NB4 (cell line): ENCODE results near the gene ADCYAP1R1.

Source experiments
- DNase-seq: peaks from one replicate; pipeline ENCODE4 v3.0.0; 2010; ENCODE audit warnings: low read depth
- H3K4me3 ChIP-seq: one replicate; pipeline ENCODE4 v1.5.1; 2011; ENCODE audit warnings: mild to moderate bottlenecking, low read depth, low read length, moderate library complexity
- MYC ChIP-seq: IDR thresholded peaks from 2 replicates; pipeline ENCODE4 v1.6.1; 2011; ENCODE audit warnings: low read depth, low read length
- POLR2A ChIP-seq: IDR thresholded peaks from 2 replicates; pipeline ENCODE4 v1.6.1; 2011; ENCODE audit warnings: mild to moderate bottlenecking; ENCODE audit not compliant: insufficient read length; ENCODE audit errors: extremely low read depth
- TF ChIP-seq, protein P1 (sequence below): IDR thresholded peaks from 2 replicates; pipeline ENCODE4 v1.6.1; 2011; ENCODE audit warnings: low read depth, low read length
- TF ChIP-seq, protein P2 (sequence below): IDR thresholded peaks from one replicate; pipeline ENCODE4 v1.5.1; 2012; ENCODE audit warnings: low read depth, low read length

The ADCYAP1R1 gene

DNA sequence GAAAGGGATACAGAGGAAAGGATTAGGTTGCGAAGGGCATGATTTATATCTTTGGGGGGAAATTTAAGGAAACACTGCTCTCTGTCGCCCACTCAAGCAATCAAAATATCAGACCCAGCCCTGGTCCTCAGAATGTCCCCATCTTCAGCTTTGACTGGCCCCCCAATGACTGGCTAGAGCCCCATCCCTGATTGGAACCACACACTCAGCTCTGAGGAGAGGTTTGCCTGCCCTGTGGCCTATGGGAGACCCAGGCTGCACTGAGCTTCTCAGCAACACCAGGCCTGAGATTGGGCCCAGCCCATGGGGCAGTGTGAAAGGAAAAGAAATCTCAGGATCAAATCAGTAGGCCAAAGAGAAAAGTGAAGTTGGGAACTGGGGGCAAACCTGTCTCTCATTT, 69.5 kb downstream of the ADCYAP1R1 start:
- H3K4me3 ChIP-seq = no peak overlapping the region
- TF ChIP-seq, protein P1, sequence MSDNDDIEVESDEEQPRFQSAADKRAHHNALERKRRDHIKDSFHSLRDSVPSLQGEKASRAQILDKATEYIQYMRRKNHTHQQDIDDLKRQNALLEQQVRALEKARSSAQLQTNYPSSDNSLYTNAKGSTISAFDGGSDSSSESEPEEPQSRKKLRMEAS = no peak
- TF ChIP-seq, protein P2, sequence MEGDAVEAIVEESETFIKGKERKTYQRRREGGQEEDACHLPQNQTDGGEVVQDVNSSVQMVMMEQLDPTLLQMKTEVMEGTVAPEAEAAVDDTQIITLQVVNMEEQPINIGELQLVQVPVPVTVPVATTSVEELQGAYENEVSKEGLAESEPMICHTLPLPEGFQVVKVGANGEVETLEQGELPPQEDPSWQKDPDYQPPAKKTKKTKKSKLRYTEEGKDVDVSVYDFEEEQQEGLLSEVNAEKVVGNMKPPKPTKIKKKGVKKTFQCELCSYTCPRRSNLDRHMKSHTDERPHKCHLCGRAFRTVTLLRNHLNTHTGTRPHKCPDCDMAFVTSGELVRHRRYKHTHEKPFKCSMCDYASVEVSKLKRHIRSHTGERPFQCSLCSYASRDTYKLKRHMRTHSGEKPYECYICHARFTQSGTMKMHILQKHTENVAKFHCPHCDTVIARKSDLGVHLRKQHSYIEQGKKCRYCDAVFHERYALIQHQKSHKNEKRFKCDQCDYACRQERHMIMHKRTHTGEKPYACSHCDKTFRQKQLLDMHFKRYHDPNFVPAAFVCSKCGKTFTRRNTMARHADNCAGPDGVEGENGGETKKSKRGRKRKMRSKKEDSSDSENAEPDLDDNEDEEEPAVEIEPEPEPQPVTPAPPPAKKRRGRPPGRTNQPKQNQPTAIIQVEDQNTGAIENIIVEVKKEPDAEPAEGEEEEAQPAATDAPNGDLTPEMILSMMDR = no peak
- TF ChIP-seq MYC (no peak), POLR2A (no peak)
- DNase-seq = no peak

DNA sequence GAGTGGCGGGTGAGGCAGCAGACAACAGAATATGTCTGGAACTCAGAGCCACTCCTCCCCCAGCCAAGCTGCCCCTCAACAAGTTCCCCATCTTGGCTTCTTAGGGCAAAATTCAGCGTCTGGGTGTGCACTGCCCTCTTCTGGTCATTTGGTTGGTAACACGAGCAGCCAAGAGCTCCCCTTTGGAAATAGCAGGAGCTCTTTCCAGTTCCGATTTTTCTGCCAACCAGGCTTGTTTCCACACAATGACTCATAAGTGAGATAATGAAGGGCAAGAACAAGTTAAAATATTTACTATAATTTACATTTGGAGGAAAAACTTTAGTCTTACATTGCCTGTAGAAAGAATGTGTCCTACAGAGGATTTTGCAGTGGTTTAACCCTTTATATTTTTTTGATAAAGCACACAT, 70.5 kb downstream of the ADCYAP1R1 start:
- TF ChIP-seq MYC = no peak
- no peak for TF ChIP-seq POLR2A
- TF ChIP-seq, protein P2 = peak; percentile 93
- TF ChIP-seq, protein P1 = peak; percentile 77
- peak; percentile 92 for DNase-seq
- H3K4me3 ChIP-seq = no peak overlapping the region

DNA sequence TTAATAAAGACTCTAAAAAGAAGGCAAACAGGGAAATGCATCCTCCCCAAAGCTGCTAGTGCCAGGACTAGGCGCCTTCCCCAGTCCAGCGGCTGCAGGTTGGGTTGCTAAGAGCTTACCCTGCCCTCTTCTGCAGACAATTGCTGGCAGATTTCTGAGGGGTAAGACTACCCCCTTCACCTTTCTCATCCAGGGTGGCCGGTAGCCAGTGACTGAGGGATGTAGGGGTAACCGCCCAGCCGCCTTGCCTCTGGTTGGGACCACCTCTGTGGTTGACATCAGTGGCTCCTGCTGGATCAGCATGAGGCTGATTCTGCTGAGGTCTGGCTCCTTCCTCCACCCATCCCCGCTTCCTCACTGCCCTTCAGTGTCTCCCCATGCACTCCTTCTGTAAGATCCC, 71.2 kb downstream of the ADCYAP1R1 start:
- TF ChIP-seq, protein P2 = no peak
- H3K4me3 ChIP-seq = no peak overlapping the region
- no peak for DNase-seq

DNA sequence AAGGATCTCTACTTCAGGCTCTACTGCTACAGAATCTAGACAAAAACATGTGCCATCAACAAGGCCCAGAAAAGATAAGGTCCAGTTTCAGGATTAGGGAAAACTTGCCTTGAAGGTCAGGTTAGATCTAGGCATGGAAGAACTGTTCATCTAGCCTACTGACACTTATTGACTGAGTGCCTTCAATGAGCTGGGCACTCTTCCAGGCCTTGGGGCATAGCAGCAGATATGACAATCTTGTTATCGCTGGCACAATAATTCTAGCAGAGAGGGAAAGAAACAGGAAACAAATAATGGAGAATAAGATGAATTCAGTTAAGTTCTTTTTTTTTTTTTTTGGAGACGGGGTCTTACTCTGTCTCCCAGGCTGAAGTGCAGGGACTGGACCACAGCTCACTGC, 71.6 kb downstream of the ADCYAP1R1 start:
- H3K4me3 ChIP-seq = no peak overlapping the region
- DNase-seq = no peak
- TF ChIP-seq, protein P2 = no peak
- TF ChIP-seq, protein P1 = no peak
- TF ChIP-seq MYC (no peak), POLR2A (no peak)

DNA sequence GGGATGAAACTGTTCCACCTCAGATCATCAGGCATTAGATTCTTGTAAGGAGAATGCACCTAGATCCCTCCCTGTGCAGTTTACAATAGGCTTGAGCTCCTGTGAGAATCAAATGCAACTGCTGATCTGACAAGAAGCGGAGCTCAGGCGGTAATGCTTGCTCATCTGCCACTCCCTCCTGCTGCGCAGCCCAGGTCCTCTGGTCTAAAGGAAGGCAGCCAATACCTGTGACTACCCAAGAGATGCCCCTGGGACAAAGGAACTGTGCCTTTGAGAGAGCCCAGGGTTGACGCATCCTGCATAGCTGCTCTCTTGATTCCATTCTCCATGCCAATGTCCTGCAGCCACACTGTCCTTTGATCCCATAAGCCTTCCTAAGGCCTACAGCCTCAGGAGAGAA, 73.1 kb downstream of the ADCYAP1R1 start:
- no peak overlapping the region for H3K4me3 ChIP-seq
- TF ChIP-seq POLR2A = no peak
- TF ChIP-seq, protein P2 = no peak
- TF ChIP-seq, protein P1 = no peak
- no peak for TF ChIP-seq MYC
- DNase-seq = no peak

DNA sequence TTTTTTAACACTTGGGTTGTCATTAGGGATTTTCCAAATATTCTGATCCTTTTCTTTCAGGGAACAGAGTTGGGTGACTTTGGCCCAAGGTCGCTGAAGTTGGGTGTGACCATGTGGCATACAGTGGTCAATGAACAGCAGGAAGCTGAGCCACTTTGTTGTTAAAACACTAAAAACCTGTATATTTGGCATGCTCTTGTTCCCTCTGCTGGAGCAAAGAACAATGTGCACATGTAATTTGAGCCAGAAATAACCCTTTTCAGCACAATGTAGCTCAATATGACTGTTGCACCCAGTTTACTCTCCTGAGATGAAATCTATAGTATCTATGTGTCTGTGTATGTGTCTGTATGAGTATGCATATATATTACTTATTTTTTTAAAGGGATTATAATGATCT, 74.9 kb downstream of the ADCYAP1R1 start:
- H3K4me3 ChIP-seq = no peak overlapping the region
- DNase-seq = peak; percentile 26
- TF ChIP-seq, protein P1 = peak; percentile 67
- TF ChIP-seq MYC = no peak
